ENCODE measurements around the gene MORN1.

Gene MORN1

DNA sequence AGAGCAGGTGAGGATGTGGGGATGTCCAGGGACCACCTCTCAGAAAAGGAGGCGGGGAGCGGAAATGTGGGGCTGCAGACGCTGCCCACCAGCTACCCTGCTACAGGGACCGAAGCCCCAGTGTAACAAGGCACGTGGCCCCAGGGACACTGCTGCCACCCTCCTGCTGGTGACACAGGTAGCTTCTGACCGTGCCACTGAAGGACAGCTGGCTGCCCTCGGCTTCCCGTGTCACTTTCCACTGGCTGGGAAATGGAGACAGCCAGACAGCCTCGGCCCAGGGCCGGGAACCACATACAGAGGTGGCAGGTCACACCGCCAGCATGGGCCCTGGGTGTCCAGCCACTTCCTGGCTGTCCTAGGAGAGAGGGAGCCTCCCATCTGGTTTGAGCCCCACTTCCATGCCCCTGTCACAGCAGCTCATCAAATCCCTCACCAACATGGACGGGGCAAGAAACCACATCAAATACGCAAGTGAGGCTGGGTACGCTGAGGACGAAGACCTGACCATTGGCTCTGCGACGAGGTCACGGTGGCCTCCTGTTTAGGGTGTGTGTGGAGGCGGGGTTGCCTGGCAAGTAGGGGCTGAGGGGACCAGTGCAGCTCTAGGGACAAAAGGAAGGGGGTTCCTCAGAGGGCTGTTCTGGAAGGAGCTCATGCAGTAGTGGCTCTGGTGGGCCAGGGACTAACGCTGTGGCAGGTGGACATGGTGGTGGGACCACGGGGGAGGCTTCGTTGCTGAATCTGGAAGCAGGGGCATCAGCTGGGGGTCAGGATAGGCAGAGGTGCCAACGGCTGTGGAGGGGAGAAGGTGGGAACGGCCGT is 16.0 kb upstream of the MORN1 start:
- Histone ChIP-seq H3K27ac (ENCODE audit: low read depth, low read length) (no peak overlapping the region), H3F3A (ENCODE audit: control insufficient read depth, insufficient read depth) (peaks cover 9% of the 10 kb centered on the region), H3K9me3 (ENCODE audit: control insufficient read depth, insufficient read depth, low read length) (no peaks in the 10 kb centered on the region), H3K27me3 (ENCODE audit: control insufficient read depth, low read length) (no peaks in the 10 kb centered on the region), H4K20me1 (ENCODE audit: control insufficient read depth, insufficient read depth, low read depth, low read length) (peaks cover 4% of the 10 kb centered on the region; the same call in 1 of the 2 replicates), H3K4me1 (ENCODE audit: control insufficient read depth, low read length) (peaks cover 8% of the 10 kb centered on the region), H3K36me3 (ENCODE audit: control insufficient read depth, low read length) (peaks cover 51% of the 10 kb centered on the region), H3K9me2 (replicated peaks; ENCODE audit: control insufficient read depth, low read length) (no peaks in the 10 kb centered on the region), H3K4me2 (ENCODE audit: low read length) (no peak overlapping the region), H3K4me3 (ENCODE audit: low read length) (no peak overlapping the region), H3K79me2 (ENCODE audit: control insufficient read depth, low read length) (peaks cover 14% of the 10 kb centered on the region)
- TF ChIP-seq EZH2phosphoT487 (IDR thresholded peaks at IDR 0.05; ENCODE audit: borderline replicate concordance, low read length) = no peak
- TF ChIP-seq CTCF (IDR thresholded peaks at IDR 0.05; ENCODE audit: low read depth, low read length, poor library complexity, severe bottlenecking) = no peak

DNA sequence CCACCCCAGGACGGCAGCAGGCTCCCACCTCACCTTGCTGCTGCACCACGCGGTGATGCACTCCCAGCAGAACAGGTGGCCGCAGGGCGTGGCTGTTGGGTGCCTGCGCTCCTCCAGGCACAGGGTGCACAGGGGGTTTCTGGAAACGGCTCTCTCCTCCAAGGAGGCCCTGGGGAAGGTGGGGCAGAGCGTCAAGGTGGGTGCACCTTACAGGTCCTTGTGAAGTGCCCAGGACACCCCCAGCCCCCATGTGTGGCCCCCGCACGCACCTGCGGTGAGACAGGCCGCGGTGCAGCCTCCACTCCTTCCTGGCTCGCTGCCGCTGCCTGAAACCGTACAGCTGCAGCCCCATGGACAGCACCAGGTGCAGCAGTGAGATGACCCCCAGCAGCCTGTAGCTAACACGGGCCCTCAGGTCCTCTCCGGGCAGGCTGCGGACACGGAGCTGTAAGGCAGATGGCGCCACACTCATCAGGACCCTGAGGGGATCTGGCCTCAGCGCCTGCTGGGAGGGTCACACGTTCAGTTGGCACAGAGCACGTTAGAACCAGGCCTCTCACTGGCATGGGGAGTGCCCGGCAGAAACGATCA is 15.2 kb upstream of the MORN1 start:
- H3K27me3 ChIP-seq (ENCODE audit: control insufficient read depth, low read length) = no peaks in the 10 kb centered on the region
- H3K4me1 ChIP-seq (ENCODE audit: control insufficient read depth, low read length) = peaks cover 3% of the 10 kb centered on the region
- no peak overlapping the region for H3K4me3 ChIP-seq (ENCODE audit: low read length)
- peaks cover 9% of the 10 kb centered on the region for H3F3A ChIP-seq (ENCODE audit: control insufficient read depth, insufficient read depth)
- TF ChIP-seq EZH2phosphoT487 (IDR thresholded peaks at IDR 0.05; ENCODE audit: borderline replicate concordance, low read length) = no peak
- no peak for TF ChIP-seq CTCF (IDR thresholded peaks at IDR 0.05; ENCODE audit: low read depth, low read length, poor library complexity, severe bottlenecking)
- H3K9me3 ChIP-seq (ENCODE audit: control insufficient read depth, insufficient read depth, low read length) = no peaks in the 10 kb centered on the region
- H4K20me1 ChIP-seq (ENCODE audit: control insufficient read depth, insufficient read depth, low read depth, low read length) = peaks cover 6% of the 10 kb centered on the region
- peaks cover 55% of the 10 kb centered on the region for H3K36me3 ChIP-seq (ENCODE audit: control insufficient read depth, low read length)
- peaks cover 13% of the 10 kb centered on the region for H3K79me2 ChIP-seq (ENCODE audit: control insufficient read depth, low read length)
- H3K27ac ChIP-seq (ENCODE audit: low read depth, low read length) = no peak overlapping the region
- no peak overlapping the region for H3K4me2 ChIP-seq (ENCODE audit: low read length)
- H3K9me2 ChIP-seq (replicated peaks; ENCODE audit: control insufficient read depth, low read length) = no peaks in the 10 kb centered on the region

- Histone ChIP-seq H4K20me1 (ENCODE audit: control insufficient read depth, insufficient read depth, low read depth, low read length) (peaks cover 8% of the 10 kb centered on the region), H3K9me2 (replicated peaks; ENCODE audit: control insufficient read depth, low read length) (no peaks in the 10 kb centered on the region), H3F3A (ENCODE audit: control insufficient read depth, insufficient read depth) (peaks cover 11% of the 10 kb centered on the region), H3K79me2 (ENCODE audit: control insufficient read depth, low read length) (peaks cover 10% of the 10 kb centered on the region), H3K9me3 (ENCODE audit: control insufficient read depth, insufficient read depth, low read length) (no peaks in the 10 kb centered on the region), H3K27ac (ENCODE audit: low read depth, low read length) (no peak overlapping the region), H3K27me3 (ENCODE audit: control insufficient read depth, low read length) (no peaks in the 10 kb centered on the region), H3K36me3 (ENCODE audit: control insufficient read depth, low read length) (peaks cover 61% of the 10 kb centered on the region), H3K4me2 (ENCODE audit: low read length) (no peak overlapping the region), H3K4me3 (ENCODE audit: low read length) (no peak overlapping the region), H3K4me1 (ENCODE audit: control insufficient read depth, low read length) (no peaks in the 10 kb centered on the region)
- TF ChIP-seq EZH2phosphoT487 (IDR thresholded peaks at IDR 0.05; ENCODE audit: borderline replicate concordance, low read length) (no peak), CTCF (IDR thresholded peaks at IDR 0.05; ENCODE audit: low read depth, low read length, poor library complexity, severe bottlenecking) (no peak)
These were observed 14.4 kb upstream of the MORN1 start for GRCh38 chr1:2405588-2406295.
